Esophagus squamous epithelium (tissue), 5 donors: ENCODE measurements around the gene QPCTL. TPM values are rescaled to one million over a fixed set of nuclear protein-coding genes. Genes with fewer than 3 reads are reported as not detected.

Source experiments
- DNase-seq: peaks from one replicate; lab custom pipeline; 2025; lab: John Stamatoyannopoulos, UW
- H3K27ac ChIP-seq, 4 donors: fragments of 200-600 bp; sonication (generic); one replicate each; pipeline ENCODE4 v1.5.1; 2016 to 2019; ENCODE audit warnings: mild to moderate bottlenecking in 1 of 4
- H3K27me3 ChIP-seq, 4 donors: fragments of 200-600 bp; sonication (generic); 1 replicate in 3 of 4; 2 replicates in 1 of 4; pipeline versions ENCODE4 v1.5.1 to v1.6.0; 2017 to 2021; ENCODE audit warnings: antibody characterized with exemption in 1 of 4
- H3K36me3 ChIP-seq, 3 donors: fragments of 200-600 bp; sonication (generic); one replicate each; pipeline ENCODE4 v1.5.1; 2016 to 2019
- H3K4me1 ChIP-seq, 3 donors: fragments of 200-600 bp; sonication (generic); one replicate each; pipeline ENCODE4 v1.5.1; 2017 to 2019
- H3K4me3 ChIP-seq, 4 donors: fragments of 200-600 bp; sonication (generic); 1 replicate in 3 of 4; 2 replicates in 1 of 4; pipeline ENCODE4 v1.5.1; 2016 to 2019; ENCODE audit warnings: mild to moderate bottlenecking in 2 of 4, moderate library complexity in 1 of 4
- H3K9me3 ChIP-seq, 3 donors: fragments of 200-600 bp; sonication (generic); one replicate each; pipeline ENCODE4 v1.5.1; 2016 to 2019
- POLR2A ChIP-seq, 4 donors: fragments of 450-650 bp; IDR thresholded peaks; one replicate each; pipeline ENCODE4 v1.6.1; 2017; ENCODE audit warnings: antibody characterized with exemption in 4 of 4, mild to moderate bottlenecking in 4 of 4, moderate library complexity in 3 of 4
- WGBS, 2 donors: methylation state at CpG; one replicate each; pipeline ENCODE4 v1.1.5; 2018; 5-methylcytosine and 5-hydroxymethylcytosine counted together
- intact Hi-C: fragments of 100-400 bp; cut with DNase I; formaldehyde crosslinking; loops from one replicate; pipeline ENCODE4 v1.15.0; 2022
- total RNA-seq, 4 donors: library from RNA; depleted of rRNA; stranded (reverse); fragments of >200 nt; gene quantifications; one replicate each; pipeline ENCODE4 v1.1.0, GENCODE V29; 2016
- TF ChIP-seq, protein P1 (sequence below), 6 experiments: fragments of 450-650 bp in 4 of 6; fragments of 200-600 bp in 2 of 6; sonication (generic) in 2 of 6; IDR thresholded peaks; one replicate each; pipeline ENCODE4 v1.5.1; 2016 to 2019; ENCODE audit warnings: antibody characterized with exemption in 6 of 6, mild to moderate bottlenecking in 4 of 6, moderate library complexity in 4 of 6
- donor health status: DM: yes; HTN: yes; CAD: no.

Gene QPCTL
- total RNA-seq, 4 donors from 2014 or later: 3.3 to 6.9 (median 5.5) TPM

DNA sequence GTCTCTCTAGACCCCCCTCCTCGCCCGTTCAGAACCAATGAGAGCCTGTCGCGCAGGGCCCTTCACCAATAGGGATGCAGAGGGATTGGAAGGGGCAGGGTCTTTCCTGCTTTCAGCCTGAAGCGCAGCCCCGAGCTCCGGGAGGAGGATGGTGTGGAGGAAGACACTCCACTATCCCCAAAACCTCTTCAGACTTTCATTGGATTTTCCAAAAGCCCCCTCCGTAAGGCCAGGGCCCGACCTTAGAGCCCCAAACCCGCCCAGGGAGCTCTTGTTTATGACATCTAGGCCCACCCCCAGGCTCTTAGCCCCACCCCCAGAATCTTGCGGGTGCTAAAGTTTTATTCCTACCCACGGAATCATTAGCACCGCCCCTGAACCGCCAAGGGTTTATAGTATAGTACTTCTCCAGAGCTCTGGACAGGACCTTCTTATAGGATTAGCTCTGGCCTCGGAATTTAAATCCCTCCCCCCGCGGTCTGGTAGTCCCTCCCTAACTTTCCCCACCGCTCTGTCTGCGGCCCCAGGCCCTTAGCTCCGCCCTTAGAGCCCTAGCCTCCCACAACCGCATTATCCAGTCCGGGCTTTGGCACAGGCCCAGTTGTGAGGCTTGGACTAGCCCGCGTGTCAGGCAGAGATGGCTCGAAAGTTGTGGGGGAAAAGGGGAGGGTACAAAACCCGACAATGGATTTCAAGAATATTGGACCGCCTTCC is 46.7 kb upstream of the QPCTL start:
- 1% methylated on average over 15 to 19 of the region's 27 CpGs for WGBS, 2 donors
- H3K36me3 ChIP-seq: no peaks in the 10 kb centered on the region
- no peaks in the 10 kb centered on the region for H3K9me3 ChIP-seq
- H3K4me1 ChIP-seq: peaks cover 28 to 47% (median 35%) of the 10 kb centered on the region in 3 donors
- H3K27ac ChIP-seq: peak overlapping the region in 1 of 4 donors; percentile 52
- intact Hi-C loops: loop anchor here (10.0 kb wide), 1 partner anchor 121 kb away; no protein-coding TSS in a partner anchor
- DNase-seq: peak; percentile 16
- TF ChIP-seq POLR2A (IDR thresholded peaks at IDR 0.05): no peak
- TF ChIP-seq, protein P1, sequence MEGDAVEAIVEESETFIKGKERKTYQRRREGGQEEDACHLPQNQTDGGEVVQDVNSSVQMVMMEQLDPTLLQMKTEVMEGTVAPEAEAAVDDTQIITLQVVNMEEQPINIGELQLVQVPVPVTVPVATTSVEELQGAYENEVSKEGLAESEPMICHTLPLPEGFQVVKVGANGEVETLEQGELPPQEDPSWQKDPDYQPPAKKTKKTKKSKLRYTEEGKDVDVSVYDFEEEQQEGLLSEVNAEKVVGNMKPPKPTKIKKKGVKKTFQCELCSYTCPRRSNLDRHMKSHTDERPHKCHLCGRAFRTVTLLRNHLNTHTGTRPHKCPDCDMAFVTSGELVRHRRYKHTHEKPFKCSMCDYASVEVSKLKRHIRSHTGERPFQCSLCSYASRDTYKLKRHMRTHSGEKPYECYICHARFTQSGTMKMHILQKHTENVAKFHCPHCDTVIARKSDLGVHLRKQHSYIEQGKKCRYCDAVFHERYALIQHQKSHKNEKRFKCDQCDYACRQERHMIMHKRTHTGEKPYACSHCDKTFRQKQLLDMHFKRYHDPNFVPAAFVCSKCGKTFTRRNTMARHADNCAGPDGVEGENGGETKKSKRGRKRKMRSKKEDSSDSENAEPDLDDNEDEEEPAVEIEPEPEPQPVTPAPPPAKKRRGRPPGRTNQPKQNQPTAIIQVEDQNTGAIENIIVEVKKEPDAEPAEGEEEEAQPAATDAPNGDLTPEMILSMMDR (IDR thresholded peaks at IDR 0.05): no peak
- peaks cover 0 to 39% (median 6%) of the 10 kb centered on the region in 4 donors for H3K27me3 ChIP-seq
- peak overlapping the region; percentile 1 to 66 (median 35) for H3K4me3 ChIP-seq

DNA sequence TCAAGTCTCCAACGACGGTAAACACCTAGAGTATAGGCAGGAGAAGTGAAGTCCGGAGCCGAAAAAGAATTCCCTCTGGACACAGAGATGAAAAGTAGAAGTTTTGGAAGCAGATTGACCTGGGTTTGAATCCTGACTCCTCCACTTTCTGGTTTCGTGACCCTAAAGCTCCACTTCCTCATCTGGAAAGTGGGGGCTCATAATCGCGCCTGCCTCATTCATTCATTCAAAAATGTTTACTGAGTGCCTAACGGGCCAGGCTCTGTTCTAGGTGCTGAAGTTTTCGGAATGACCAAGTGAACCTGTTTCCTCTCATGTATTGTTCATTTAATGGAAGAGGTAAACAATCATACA is 46.1 kb upstream of the QPCTL start:
- no peak for DNase-seq
- TF ChIP-seq, protein P1 (IDR thresholded peaks at IDR 0.05): no peak
- TF ChIP-seq POLR2A (IDR thresholded peaks at IDR 0.05): no peak
- WGBS, 2 donors: 7 to 14% methylated on average over 8 of the region's 9 CpGs
- Histone ChIP-seq H3K27ac (no peak overlapping the region), H3K36me3 (no peaks in the 10 kb centered on the region), H3K9me3 (no peaks in the 10 kb centered on the region), H3K4me1 (peaks cover 28 to 42% (median 32%) of the 10 kb centered on the region in 3 donors), H3K27me3 (peaks cover 0 to 39% (median 6%) of the 10 kb centered on the region in 4 donors), H3K4me3 (peak overlapping the region in 3 of 4 donors; percentile 33 to 66 (median 37))
- intact Hi-C loops: loop anchor here (10.0 kb wide), 1 partner anchor 122 kb away; no protein-coding TSS in a partner anchor

DNA sequence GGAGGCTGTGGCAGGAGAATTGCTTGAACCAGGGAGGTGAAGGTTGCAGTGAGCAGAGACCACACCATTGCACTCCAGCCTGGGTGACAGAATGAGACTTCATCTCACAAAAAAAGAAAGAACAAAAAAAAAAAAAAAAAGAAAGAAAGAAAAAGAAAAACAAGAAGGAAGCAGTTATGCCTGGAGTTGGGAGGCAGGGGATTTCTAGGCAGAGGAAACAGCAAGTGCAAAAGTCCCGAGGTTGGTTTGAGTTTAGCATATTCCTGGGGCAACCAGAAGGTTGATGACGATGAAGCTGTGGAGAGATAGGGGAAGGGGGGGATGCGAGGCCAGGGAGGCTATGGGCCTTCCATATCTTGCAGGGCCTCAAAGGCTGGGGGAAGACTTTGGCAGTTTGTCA is 41.7 kb upstream of the QPCTL start:
- Histone ChIP-seq H3K9me3 (no peaks in the 10 kb centered on the region), H3K4me1 (peaks cover 5 to 8% (median 5%) of the 10 kb centered on the region in 3 donors), H3K4me3 (no peak overlapping the region), H3K27ac (no peak overlapping the region), H3K27me3 (peaks cover 0 to 14% (median 0%) of the 10 kb centered on the region in 4 donors), H3K36me3 (no peaks in the 10 kb centered on the region)
- intact Hi-C loops: no loop called here
- TF ChIP-seq POLR2A (IDR thresholded peaks at IDR 0.05): no peak
- TF ChIP-seq, protein P1 (IDR thresholded peaks at IDR 0.05): no peak
- WGBS, 2 donors: 70 to 77% methylated on average over 3 of the region's 3 CpGs
- no peak for DNase-seq

DNA sequence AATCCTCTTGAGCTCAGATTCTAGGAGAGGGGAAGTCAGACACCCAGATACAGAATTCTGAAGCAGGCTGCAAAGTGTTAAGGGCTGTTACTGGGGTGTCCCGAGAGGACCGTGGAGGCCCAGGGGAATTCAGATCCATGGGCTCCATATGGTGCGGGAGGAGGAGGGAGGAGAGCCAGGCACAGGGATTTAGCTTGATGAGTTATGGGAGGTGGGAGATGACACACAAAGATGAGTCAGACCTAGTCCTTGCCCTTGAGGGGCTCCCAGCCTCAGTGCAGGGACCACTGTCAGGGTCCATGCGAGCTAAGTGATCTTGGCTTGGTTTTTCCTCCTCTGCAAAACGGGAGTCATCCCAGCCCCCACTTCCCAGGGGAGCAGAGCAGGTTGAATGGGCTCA is 38.8 kb upstream of the QPCTL start:
- no peak overlapping the region for H3K27ac ChIP-seq
- H3K27me3 ChIP-seq: peaks cover 0 to under 1% (median 0%) of the 10 kb centered on the region in 4 donors
- H3K9me3 ChIP-seq: no peaks in the 10 kb centered on the region
- no peak overlapping the region for H3K4me3 ChIP-seq
- TF ChIP-seq, protein P1 (IDR thresholded peaks at IDR 0.05): no peak
- no peak for TF ChIP-seq POLR2A (IDR thresholded peaks at IDR 0.05)
- H3K36me3 ChIP-seq: no peaks in the 10 kb centered on the region
- H3K4me1 ChIP-seq: no peaks in the 10 kb centered on the region
- intact Hi-C loops: no loop called here
- 46 to 80% methylated on average over 1 to 5 of the region's 5 CpGs for WGBS, 2 donors
- no peak for DNase-seq

DNA sequence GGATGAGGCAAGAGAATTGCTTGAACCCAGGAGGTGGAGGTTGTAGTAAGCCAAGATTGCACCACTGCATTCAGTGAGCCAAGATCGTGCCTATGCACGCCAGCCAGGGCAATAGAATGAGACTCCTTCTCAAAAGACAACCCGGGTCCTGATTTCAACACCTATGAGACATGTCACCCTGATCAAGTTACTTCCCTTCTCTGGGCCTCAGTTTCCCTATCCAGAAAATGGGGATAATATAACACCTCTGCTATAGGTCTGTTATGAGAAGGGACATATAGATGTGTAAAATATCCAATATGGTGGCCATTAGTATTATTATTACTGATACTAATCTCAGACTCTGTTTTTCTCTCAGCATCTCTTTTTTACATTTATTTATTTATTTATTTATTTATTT is 37.4 kb upstream of the QPCTL start:
- no peak for DNase-seq
- no peak overlapping the region for H3K4me3 ChIP-seq
- no peak overlapping the region for H3K27ac ChIP-seq
- TF ChIP-seq POLR2A (IDR thresholded peaks at IDR 0.05): no peak
- TF ChIP-seq, protein P1 (IDR thresholded peaks at IDR 0.05): no peak
- peaks cover 0 to 13% (median 0%) of the 10 kb centered on the region in 4 donors for H3K27me3 ChIP-seq
- no peaks in the 10 kb centered on the region for H3K9me3 ChIP-seq
- no peaks in the 10 kb centered on the region for H3K4me1 ChIP-seq
- H3K36me3 ChIP-seq: no peaks in the 10 kb centered on the region
- WGBS, 2 donors: 60 to 81% methylated on average over 3 of the region's 3 CpGs
- intact Hi-C loops: no loop called here
